Measurements from ENCODE around the gene TEX44.

- no peak for TF ChIP-seq CTCF (IDR thresholded peaks at IDR 0.05)
- no peak for TF ChIP-seq POLR2A (IDR thresholded peaks at IDR 0.05)
These were observed 47.4 kb upstream of the TEX44 start for GRCh38 chr2:231545105-231545902.
